Mesodermal cell (in vitro differentiated cells): ENCODE data around the gene TMEM256.

Experiments
- H3K27ac ChIP-seq: 2 replicates; pipeline ENCODE4 v1.7.0; 2013; ENCODE audit warnings: mild to moderate bottlenecking, low read depth, low read length, moderate library complexity; ENCODE audit not compliant: severe bottlenecking
- H3K36me3 ChIP-seq: 2 replicates; pipeline ENCODE4 v1.7.1; 2013; ENCODE audit warnings: mild to moderate bottlenecking, low read length, moderate library complexity; ENCODE audit not compliant: control insufficient read depth, insufficient read depth
- H3K4me1 ChIP-seq: one replicate; pipeline ENCODE4 v1.7.1; 2013; ENCODE audit warnings: mild to moderate bottlenecking, low read length; ENCODE audit not compliant: insufficient read depth, control insufficient read depth, poor library complexity, severe bottlenecking
- H3K4me3 ChIP-seq: 2 replicates; pipeline ENCODE4 v1.7.0; 2013; ENCODE audit warnings: low read length, control low read depth, mild to moderate bottlenecking; ENCODE audit not compliant: insufficient read depth, poor library complexity, severe bottlenecking; ENCODE audit errors: extremely low read depth
- H3K9me3 ChIP-seq: 2 replicates; pipeline ENCODE4 v1.7.1; 2013; ENCODE audit warnings: mild to moderate bottlenecking, low read length, moderate library complexity; ENCODE audit not compliant: control insufficient read depth
- whole genome bisulfite sequencing, 2 experiments: methylation state at CpG; one replicate each; pipeline ENCODE4 v1.1.5; 2013; ENCODE audit warnings: missing lambda C conversion rate in 2 of 2; ENCODE audit not compliant: insufficient coverage in 2 of 2; 5-methylcytosine and 5-hydroxymethylcytosine counted together

The TMEM256 gene

DNA sequence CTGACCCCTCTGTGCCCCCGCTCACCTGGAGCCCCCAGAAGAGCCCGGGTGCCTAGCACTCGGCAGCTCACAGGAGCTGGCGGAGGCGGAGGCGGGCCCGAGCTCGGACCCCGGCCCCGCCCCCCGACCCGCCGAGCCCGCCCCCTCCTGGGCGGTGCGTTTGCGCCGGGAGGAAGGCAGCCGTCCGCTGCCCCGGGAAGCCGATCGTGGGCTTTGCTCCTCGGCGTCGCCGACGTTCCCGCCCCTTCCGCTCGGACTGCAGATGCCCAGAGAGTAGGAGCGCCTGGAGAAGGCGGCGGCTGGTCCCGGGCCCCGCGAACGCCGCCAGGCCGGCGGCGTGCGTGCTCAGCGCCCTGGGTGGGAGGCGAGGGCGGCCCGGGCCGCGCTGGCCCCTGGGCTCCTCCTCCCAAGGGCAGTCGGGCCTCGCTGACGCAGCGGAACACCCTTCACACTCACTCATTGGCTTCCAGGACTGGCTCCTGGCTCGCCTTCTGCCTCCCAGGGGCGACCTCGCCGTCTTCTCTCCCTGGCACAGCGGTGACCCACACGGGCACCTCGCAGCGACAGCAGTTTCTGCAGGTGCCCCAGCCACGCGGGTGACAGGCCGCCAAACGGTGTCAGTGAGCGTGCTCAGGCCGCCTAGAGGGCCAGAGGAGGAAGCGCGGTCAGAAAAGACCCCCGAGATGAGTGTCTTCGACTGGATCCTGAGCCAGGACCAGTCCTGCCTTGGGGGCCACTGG is 9.3 kb downstream of the TMEM256 start, which contains the start of gene PLSCR3:
Gene PLSCR3 (minus strand): TSS at position 74 of the 740 bp plus-strand sequence. CDS start 415 bp downstream, outside the sequence.
- 1% methylated on average over 46 to 67 of the region's 71 CpGs for WGBS, 2 experiments
- Histone ChIP-seq H3K27ac (peak within 1 kb of the TSS; percentile 83), H3K36me3 (peaks cover 29% of the 10 kb centered on the region), H3K9me3 (no peaks in the 10 kb centered on the region), H3K4me3 (peak within 1 kb of the TSS; percentile 79), H3K4me1 (peaks cover 10% of the 10 kb centered on the region)

DNA sequence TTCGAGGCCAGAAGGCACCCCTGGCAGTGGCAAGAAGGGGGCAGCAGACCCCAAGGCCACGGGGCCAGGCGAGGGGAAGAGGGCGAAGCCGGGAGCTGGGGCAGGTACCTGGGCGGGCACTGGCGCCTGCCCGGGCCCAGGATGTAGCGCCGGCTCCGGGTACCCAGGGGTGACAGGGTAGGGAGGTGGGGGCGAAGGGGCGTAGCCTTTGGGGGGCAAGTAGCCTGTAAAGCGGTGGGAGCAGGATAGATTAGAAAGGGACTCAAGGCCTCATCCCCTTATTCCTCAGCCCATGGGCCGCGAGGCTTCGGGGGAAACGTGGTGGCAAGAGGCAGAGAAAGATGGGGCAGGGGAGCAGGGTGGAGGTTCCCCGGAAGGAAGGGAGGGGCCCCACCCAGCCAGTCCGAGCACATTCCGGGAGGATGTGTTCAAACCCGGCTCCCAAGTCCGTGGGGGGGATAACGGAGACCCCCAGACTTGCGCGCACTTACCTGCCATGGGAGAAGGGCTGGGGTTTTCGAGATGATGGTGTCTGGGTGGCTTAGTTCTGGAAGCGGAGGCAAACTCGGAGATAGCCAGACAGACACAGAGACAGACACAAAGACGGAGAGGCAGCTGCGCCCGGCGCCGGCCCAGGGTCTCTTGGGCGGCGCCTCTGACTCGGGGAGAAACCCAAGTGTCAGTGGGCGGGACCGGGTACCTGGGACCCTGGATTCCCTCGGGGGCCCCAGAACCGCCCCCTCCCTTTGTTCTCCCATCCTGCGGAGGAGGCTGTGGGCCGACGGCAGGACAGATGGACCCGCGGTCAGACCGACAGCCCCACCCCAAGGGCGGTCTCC is 10.1 kb downstream of the TMEM256 start:
- Histone ChIP-seq H3K36me3 (peaks cover 37% of the 10 kb centered on the region), H3K4me3 (peak overlapping the region; percentile 79), H3K27ac (peak overlapping the region; percentile 83), H3K4me1 (peaks cover 10% of the 10 kb centered on the region), H3K9me3 (no peaks in the 10 kb centered on the region)
- WGBS, 2 experiments = 11 to 19% methylated on average over 18 to 43 of the region's 48 CpGs

DNA sequence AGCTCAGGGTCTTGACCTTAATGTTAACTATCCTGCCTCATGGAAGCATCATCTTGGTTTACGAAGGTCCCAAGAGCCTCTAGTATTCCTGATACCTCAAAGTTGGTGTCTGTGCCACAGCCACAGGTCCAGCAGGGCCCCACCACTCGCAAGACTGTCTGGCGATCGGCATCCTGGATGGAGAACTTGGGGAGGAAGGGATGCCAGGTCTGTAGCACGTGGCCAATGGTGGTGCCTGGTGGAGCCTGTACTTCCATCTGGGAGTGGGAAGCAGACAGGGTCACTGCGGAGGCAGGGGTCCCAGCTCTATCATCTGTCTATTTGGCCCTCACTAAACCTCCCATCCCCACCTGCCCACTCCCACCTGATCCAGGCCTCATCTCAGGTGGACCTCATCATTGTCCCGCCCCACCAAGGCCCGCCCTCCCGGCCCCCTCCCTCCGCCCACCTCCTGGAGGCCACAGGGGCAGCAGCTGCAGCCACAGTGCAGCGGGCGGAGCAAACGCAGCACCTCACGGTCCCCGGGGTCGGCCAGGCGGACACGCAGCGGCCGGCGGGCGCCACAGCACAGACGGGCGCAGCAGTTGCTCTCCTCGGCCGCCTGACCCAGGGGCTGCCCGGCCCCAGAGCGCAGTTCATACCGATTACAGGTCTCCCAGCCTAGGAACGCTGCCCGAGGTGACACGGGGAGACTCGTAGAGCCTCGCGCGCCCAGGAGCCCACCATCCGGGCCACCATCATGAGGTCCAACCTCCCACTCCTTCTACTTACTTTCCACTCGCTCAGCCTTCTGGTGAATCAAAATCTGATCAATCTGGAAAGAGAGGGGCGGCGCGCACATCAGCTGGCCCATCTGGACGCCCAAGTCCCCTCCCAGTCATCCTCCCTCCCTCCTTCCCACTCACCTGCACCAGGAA is 10.9 kb downstream of the TMEM256 start:
- Histone ChIP-seq H3K4me1 (peaks cover 10% of the 10 kb centered on the region), H3K27ac (no peak overlapping the region), H3K9me3 (no peaks in the 10 kb centered on the region), H3K4me3 (peak overlapping the region; percentile 79), H3K36me3 (peaks cover 45% of the 10 kb centered on the region)
- WGBS, 2 experiments = 91 to 93% methylated on average over 28 to 29 of the region's 42 CpGs

DNA sequence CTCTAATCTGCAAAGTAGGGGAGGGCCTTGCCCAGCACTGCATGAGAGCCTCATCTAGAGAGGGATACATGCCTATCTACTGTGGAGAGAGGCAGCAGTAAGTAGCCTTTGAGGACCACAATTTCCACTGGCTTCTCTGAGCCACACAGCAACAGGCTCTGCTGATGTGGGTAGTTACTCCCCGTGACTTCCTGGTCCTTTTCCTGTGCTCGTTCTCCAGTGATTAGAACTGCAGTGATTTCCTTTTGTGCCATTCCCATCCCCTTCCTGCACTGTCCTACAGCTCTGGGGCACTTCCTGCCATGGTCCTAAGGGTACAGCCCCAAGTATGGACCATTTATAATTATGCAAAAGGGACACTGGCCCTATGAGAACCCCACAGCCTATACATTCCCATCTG is 12.6 kb downstream of the TMEM256 start:
- Histone ChIP-seq H3K4me3 (no peak overlapping the region), H3K9me3 (no peaks in the 10 kb centered on the region), H3K36me3 (peaks cover 45% of the 10 kb centered on the region), H3K4me1 (peaks cover 10% of the 10 kb centered on the region), H3K27ac (no peak overlapping the region)
- 77 to 94% methylated on average over 2 of the region's 2 CpGs for WGBS, 2 experiments

DNA sequence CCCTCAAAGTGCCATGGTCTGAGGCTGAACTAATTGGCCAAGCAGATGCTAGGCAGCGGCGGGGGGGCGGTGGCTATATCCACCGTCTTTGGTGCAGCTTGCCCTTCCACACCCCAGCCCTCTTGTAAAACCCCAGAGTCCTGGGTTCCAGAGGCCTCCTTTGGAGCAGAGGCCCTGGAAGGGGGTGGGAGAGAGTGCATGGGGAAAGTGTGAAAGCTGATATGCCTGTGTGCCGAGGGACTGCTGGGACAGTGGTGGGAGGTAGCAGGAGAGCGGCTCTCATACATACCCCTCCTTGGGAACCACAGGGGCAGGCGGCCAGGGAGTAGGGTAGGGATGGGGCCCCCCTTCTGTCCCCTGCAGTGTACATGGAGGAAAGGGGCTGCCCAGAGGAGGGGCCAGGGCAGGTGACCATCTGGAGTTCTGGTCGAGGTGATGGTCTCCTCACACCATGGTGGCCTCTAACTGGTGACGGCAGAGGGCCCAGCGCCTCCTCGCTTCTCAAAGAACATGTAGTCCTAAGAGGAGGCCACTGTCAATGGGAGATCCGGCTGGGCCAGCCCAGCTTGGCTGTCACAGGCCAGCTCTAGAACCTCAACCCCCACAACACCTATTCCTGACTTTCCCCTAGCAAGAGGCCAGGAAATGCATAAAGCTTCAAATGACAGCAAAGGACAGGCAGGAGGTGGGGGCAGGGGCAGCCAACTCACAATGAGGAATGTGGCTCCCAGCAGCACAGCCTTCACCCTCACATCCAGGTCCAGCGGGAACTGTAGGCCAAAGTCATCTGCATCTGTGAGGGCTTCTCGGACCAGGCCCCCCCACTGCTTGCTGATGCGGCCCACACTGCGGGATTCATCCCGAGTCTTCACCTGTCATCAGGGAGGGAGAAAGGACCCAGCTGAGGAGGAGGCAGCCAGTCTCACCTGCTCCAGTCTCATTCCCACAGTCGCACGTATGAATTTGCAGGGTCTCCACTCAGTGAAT is 13.7 kb downstream of the TMEM256 start:
- Histone ChIP-seq H3K9me3 (no peaks in the 10 kb centered on the region), H3K36me3 (peaks cover 45% of the 10 kb centered on the region), H3K27ac (no peak overlapping the region), H3K4me3 (no peak overlapping the region), H3K4me1 (peaks cover 10% of the 10 kb centered on the region)
- WGBS, 2 experiments = 69 to 78% methylated on average over 13 to 14 of the region's 19 CpGs

DNA sequence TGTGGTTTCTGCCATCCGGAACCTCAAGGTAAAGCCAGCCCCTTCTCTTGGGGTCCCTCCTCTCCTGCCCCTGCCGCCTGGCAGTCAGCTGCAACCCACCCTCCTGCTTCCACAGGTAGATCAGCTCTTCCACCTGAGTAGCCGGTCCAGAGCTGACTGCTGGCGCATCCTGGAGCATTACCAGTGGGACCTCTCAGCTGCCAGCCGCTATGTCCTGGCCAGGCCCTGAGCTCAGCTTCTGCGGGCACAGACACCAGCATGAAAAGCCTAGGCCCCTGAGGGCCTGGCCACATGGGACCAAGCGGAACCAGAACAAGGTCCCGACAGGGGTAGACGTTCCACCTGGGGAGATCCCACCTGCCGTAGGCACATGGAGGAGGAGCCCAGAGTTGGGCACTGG is 15.0 kb downstream of the TMEM256 start:
- H3K4me3 ChIP-seq = no peak overlapping the region
- 92 to 97% methylated on average over 8 to 10 of the region's 10 CpGs for WGBS, 2 experiments

DNA sequence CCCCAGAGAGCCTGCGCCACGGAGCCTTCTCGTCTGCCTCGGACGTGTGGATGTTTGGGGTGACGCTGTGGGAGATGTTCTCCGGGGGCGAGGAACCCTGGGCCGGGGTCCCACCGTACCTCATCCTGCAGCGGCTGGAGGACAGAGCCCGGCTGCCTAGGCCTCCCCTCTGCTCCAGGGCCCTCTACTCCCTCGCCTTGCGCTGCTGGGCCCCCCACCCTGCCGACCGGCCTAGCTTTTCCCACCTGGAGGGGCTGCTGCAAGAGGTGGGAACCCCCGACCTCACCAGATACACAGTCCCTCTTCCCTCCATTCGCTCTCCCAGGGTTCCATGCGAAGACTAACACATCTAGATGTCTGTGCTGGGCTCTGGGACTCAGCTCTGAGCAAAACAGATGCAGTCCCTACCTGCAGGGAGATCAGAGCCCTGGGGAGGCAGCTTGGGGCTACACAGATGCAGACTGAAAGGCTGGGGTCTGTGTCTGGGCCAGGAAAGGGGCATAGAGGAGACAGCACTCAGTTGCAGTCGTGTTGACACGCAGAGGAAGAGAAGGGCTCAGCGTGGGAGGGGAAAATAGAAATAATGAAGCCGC is 19.3 kb downstream of the TMEM256 start:
- H3K4me3 ChIP-seq = peak overlapping the region; percentile 27
- peaks cover 4% of the 10 kb centered on the region for H3K9me3 ChIP-seq
- no peaks in the 10 kb centered on the region for H3K4me1 ChIP-seq
- peaks cover 16% of the 10 kb centered on the region for H3K36me3 ChIP-seq
- 70 to 75% methylated on average over 14 to 16 of the region's 23 CpGs for WGBS, 2 experiments
- no peak overlapping the region for H3K27ac ChIP-seq

More for the DNA sequence above, 15.0 kb downstream of the TMEM256 start:
- H3K27ac ChIP-seq = no peak overlapping the region
- no peaks in the 10 kb centered on the region for H3K9me3 ChIP-seq
- peaks cover 10% of the 10 kb centered on the region for H3K4me1 ChIP-seq
- peaks cover 45% of the 10 kb centered on the region for H3K36me3 ChIP-seq

DNA sequence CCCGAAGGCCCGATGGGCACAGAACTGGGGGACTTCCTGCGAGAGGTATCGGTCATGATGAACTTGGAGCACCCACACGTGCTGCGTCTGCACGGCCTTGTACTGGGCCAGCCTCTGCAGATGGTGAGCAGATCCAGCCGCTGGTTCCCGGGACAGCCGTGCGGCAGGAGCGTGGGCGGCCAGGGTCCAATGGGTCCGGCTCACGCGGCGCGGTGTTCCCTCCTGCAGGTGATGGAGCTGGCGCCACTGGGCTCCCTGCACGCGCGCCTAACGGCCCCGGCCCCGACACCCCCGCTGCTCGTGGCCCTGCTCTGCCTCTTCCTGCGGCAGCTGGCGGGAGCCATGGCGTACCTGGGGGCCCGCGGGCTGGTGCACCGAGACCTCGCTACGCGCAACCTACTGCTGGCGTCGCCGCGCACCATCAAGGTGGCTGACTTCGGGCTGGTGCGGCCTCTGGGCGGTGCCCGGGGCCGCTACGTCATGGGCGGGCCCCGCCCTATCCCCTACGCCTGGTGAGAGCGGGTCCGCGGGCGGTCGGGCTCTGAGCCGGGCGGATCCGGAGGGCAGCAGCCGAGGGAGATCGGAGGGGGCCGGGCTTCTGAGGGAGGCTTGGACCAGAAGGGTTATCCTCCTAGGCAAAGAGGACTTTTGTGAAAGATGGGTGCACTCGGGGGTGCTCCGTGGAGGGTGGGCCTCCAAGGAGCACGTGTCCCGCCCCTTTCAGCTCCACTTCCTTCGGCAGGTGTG is 20.0 kb downstream of the TMEM256 start:
- 18 to 19% methylated on average over 43 to 64 of the region's 65 CpGs for WGBS, 2 experiments
- H3K9me3 ChIP-seq = peaks cover 10% of the 10 kb centered on the region
- no peak overlapping the region for H3K27ac ChIP-seq
- H3K4me3 ChIP-seq = peak overlapping the region; percentile 27
- peaks cover 9% of the 10 kb centered on the region for H3K36me3 ChIP-seq
- no peaks in the 10 kb centered on the region for H3K4me1 ChIP-seq

DNA sequence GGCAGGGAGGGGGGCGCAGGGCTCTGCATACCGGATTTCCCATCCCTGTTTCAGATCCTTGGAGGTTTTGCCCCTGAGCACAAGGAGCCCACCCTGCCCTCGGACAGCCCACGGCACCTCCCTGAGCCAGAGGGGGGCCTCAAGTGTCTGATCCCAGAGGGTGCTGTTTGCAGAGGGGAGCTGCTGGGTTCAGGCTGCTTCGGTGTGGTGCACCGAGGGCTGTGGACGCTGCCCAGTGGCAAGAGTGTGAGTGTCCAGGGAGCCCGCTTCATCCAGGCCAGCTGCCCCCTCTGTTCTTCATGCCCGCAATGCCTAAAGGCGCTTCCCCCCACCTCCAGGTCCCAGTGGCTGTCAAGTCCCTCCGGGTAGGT is 20.5 kb downstream of the TMEM256 start:
- Histone ChIP-seq H3K9me3 (peaks cover 10% of the 10 kb centered on the region), H3K36me3 (peaks cover 3% of the 10 kb centered on the region), H3K27ac (no peak overlapping the region), H3K4me3 (no peak overlapping the region), H3K4me1 (no peaks in the 10 kb centered on the region)
- 89 to 91% methylated on average over 7 to 9 of the region's 11 CpGs for WGBS, 2 experiments
